ENCODE results near the gene MYRFL.

DNA sequence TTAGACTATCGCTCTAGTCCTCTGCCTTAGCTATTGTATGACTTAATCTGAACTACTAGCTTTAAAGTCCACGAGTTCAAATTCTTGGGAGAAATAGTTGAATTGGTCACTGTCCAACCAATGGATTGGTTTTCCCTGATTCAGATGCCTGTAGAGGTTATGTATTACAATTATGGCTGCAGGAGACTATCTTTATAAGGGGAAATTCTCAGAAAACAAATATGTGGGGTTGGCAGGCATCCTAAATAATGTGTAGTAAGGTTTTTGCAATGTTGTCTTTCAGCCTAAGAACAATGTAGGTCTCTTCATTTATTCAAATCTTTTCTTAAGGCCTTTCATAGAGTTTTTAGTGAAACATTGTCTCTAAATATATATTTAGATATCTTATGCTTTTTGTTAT lies 26.9 kb downstream of the MYRFL start:
- TF ChIP-seq, protein P1, sequence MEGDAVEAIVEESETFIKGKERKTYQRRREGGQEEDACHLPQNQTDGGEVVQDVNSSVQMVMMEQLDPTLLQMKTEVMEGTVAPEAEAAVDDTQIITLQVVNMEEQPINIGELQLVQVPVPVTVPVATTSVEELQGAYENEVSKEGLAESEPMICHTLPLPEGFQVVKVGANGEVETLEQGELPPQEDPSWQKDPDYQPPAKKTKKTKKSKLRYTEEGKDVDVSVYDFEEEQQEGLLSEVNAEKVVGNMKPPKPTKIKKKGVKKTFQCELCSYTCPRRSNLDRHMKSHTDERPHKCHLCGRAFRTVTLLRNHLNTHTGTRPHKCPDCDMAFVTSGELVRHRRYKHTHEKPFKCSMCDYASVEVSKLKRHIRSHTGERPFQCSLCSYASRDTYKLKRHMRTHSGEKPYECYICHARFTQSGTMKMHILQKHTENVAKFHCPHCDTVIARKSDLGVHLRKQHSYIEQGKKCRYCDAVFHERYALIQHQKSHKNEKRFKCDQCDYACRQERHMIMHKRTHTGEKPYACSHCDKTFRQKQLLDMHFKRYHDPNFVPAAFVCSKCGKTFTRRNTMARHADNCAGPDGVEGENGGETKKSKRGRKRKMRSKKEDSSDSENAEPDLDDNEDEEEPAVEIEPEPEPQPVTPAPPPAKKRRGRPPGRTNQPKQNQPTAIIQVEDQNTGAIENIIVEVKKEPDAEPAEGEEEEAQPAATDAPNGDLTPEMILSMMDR (IDR thresholded peaks at IDR 0.05; ENCODE audit: poor library complexity), result no peak
- TF ChIP-seq EZH2 (IDR thresholded peaks at IDR 0.05; ENCODE audit: borderline replicate concordance), result no peak

All from hepatocyte (in vitro differentiated cells).